ENCODE measurements around the gene KLHL21. TPM values are rescaled to one million over a fixed set of nuclear protein-coding genes. Genes with fewer than 3 reads are reported as not detected.

The KLHL21 gene
- total and polyA plus RNA-seq, 2 of the 4 experiments (the other 2 are of a cell fraction): 12.0 to 36.7 TPM

GRCh38 chr1:6603915-6604558, 1.4 kb upstream of the KLHL21 start:
- peak overlapping the region; percentile 96 for H2AFZ ChIP-seq (replicated peaks; ENCODE audit: low read length, poor library complexity)
- peaks cover 34% of the 10 kb centered on the region for H4K20me1 ChIP-seq (ENCODE audit: insufficient read depth, low read length)
- H2AK5ac ChIP-seq (ENCODE audit: low read depth, low read length): peak overlapping the region; percentile 79
- peak overlapping the region; percentile 95 for H3K27ac ChIP-seq (ENCODE audit: insufficient read depth, low read length)
- dilution Hi-C loops (cut with HindIII; ENCODE audit: low sequenced_read_pairs, unreplicated experiment) (no loop called here), intact Hi-C loops (cut with micrococcal nuclease) (loop anchor here (1.0 kb wide), 1 partner anchor 9 kb away; the partner anchor contains the start of gene PHF13), in situ Hi-C loops (cut with MboI; ENCODE audit: low sequenced_read_pairs) (no loop called here)
- H2AK9ac ChIP-seq (replicated peaks; ENCODE audit: low read depth, low read length, poor library complexity): peak overlapping the region; percentile 88
- ChIA-PET CTCF (no interaction called here), POLR2A (ENCODE audit: unreplicated experiment) (no interaction called here)
- H4K8ac ChIP-seq (ENCODE audit: low read depth in 2 of 2, low read length in 2 of 2): peak overlapping the region; percentile 98
- no peaks in the 10 kb centered on the region for H3K27me3 ChIP-seq (ENCODE audit: control insufficient read depth, insufficient read depth, low read length)
- peak; percentile 86 for DNase-seq
- H3K4ac ChIP-seq (ENCODE audit: low read depth, low read length): peak overlapping the region; percentile 85
- no peak overlapping the region for H3K4me3 ChIP-seq (ENCODE audit: insufficient read depth, low read depth, low read length)
- H3K4me2 ChIP-seq (ENCODE audit: low read depth, low read length): peak overlapping the region; percentile 75
- peak overlapping the region; percentile 95 for H3K14ac ChIP-seq (replicated peaks; ENCODE audit: low read depth, low read length)
- H4K5ac ChIP-seq (ENCODE audit: low read depth, low read length): peak overlapping the region; percentile 96
- peak overlapping the region; percentile 96 for H4K91ac ChIP-seq (ENCODE audit: insufficient read depth, low read depth, low read length)
- peak overlapping the region; percentile 95 for H2BK120ac ChIP-seq (ENCODE audit: low read depth, low read length)
- peak overlapping the region; percentile 84 for H3K23ac ChIP-seq (ENCODE audit: low read depth, low read length)
- H3K9ac ChIP-seq (ENCODE audit: low read depth, low read length): peak overlapping the region; percentile 81
- peak overlapping the region; percentile 81 for H3K18ac ChIP-seq (ENCODE audit: low read depth, low read length)
- peaks cover 3% of the 10 kb centered on the region; the same call in 1 of the 2 replicates for H3K36me3 ChIP-seq (ENCODE audit: control insufficient read depth, insufficient read depth, low read length)
- no peaks in the 10 kb centered on the region for H3K9me3 ChIP-seq (ENCODE audit: control insufficient read depth, insufficient read depth, low read length)
- H2BK15ac ChIP-seq (ENCODE audit: low read depth, low read length): peak overlapping the region; percentile 89
- peak overlapping the region; percentile 96 for H2BK5ac ChIP-seq (ENCODE audit: low read depth, low read length, poor library complexity, severe bottlenecking)
- BruUV-seq (replicated peaks): no TSS peak
- H2BK20ac ChIP-seq (ENCODE audit: low read depth, low read length): peak overlapping the region; percentile 80
- WGBS, 2 experiments (ENCODE audit: extremely low coverage in 2 of 2, insufficient read length in 1 of 2): 10% methylated on average over 15 of the region's 19 CpGs; no CpG with 5 or more reads in 1 of the 2 experiments
- peaks cover 10% of the 10 kb centered on the region for H3K9me1 ChIP-seq (ENCODE audit: insufficient read depth, low read length)
- ATAC-seq (ENCODE audit: low read depth): peak; percentile 16
- peak overlapping the region; percentile 94 for H3K56ac ChIP-seq (ENCODE audit: extremely low read depth, insufficient read depth, low read length)
- peaks cover 0 to 37% of the 10 kb centered on the region in 2 experiments; a peak in 2 of 4 replicates for H3K79me1 ChIP-seq (ENCODE audit: low read depth in 1 of 2, low read length in 2 of 2)
- H3K4me1 ChIP-seq (ENCODE audit: control insufficient read depth, insufficient read depth, low read length): peaks cover 14% of the 10 kb centered on the region
- TF ChIP-seq CHD1 (IDR thresholded peaks at IDR 0.05; ENCODE audit: low read depth, low read length) (no peak), MAFK (IDR thresholded peaks at IDR 0.05; ENCODE audit: low read depth, low read length) (0 out of 2 replicates have a peak, but pooled peaks have one; percentile 29), BHLHE40 (IDR thresholded peaks at IDR 0.05; ENCODE audit: low read depth, low read length) (no peak), NFE2L2 (IDR thresholded peaks at IDR 0.05; ENCODE audit: low read depth, low read length) (no peak), USF2 (IDR thresholded peaks at IDR 0.05; ENCODE audit: low read depth, low read length) (peak; percentile 67; the same call in 1 of the 2 replicates), RFX5 (IDR thresholded peaks at IDR 0.05; ENCODE audit: low read depth, low read length) (no peak), CEBPB (IDR thresholded peaks at IDR 0.05; ENCODE audit: low read depth, low read length) (peak; percentile 91), RCOR1 (IDR thresholded peaks at IDR 0.05; ENCODE audit: insufficient replicate concordance, low read length) (no peak), MXI1 (IDR thresholded peaks at IDR 0.05; ENCODE audit: borderline replicate concordance, low read depth, low read length) (peak; percentile 87; the same call in 1 of the 2 replicates), RAD21 (IDR thresholded peaks at IDR 0.05; ENCODE audit: low read length) (no peak), POLR2A (IDR thresholded peaks at IDR 0.05; ENCODE audit: low read depth, low read length) (no peak), CTCF (conservative IDR thresholded peaks at IDR 0.05; ENCODE audit: low read depth, low read length) (no peak), MAZ (IDR thresholded peaks at IDR 0.05; ENCODE audit: borderline replicate concordance, low read depth, low read length) (no peak; the same call in 1 of the 2 replicates), ELK1 (IDR thresholded peaks at IDR 0.05; ENCODE audit: borderline replicate concordance, low read depth, low read length) (no peak), FOS (IDR thresholded peaks at IDR 0.05; ENCODE audit: low read depth, low read length) (no peak)
